ENCODE measurements around the gene BANK1. TPM values are rescaled to one million over a fixed set of nuclear protein-coding genes. Genes with fewer than 3 reads are reported as not detected.

The BANK1 gene
- polyA plus RNA-seq, 4 donors, result 2.0 to 3.7 (median 3.5) TPM

DNA sequence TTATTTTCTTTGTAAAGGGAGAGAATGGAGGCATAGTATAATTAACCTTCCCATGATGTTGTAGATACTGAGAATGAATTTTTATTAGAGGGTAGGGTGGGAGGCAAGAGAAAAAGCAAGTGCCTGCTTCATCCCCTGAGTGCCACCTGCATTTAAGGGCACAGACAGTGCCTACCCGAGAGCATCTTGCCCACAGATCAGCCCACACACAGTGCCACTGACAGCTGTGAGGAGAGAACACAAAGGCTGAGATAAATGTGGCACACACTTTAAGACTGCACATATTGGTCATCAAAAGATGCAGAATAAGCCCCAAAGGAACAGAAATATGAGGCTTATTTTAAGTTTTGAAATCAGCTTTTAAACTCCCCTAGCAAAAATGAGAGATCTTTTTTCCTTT lies 304.0 kb downstream of the BANK1 start:
- DNase-seq (ENCODE audit: low read depth in 4 of 4, low spot score in 3 of 4), result no peak

DNA sequence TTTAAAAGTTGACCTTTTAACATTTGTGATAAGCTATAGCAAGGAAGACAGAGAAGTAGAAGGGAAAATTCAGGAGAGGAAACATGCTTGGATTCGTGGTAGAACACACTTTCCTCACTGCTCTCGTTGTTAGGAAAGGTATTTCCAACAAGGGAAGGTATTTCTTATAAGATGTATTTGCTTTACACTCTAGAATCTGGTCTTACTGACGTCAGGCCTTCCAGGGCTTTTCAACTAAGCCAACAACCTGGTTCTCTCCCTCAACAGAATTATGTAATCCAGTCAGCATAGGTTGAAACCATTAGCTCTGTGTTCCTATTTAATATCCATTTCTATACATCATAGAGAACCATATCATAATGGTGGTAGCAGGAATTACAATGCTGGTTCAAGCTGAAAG lies 312.8 kb downstream of the BANK1 start:
- no peak for DNase-seq (ENCODE audit: low read depth in 4 of 4, low spot score in 3 of 4)

DNA sequence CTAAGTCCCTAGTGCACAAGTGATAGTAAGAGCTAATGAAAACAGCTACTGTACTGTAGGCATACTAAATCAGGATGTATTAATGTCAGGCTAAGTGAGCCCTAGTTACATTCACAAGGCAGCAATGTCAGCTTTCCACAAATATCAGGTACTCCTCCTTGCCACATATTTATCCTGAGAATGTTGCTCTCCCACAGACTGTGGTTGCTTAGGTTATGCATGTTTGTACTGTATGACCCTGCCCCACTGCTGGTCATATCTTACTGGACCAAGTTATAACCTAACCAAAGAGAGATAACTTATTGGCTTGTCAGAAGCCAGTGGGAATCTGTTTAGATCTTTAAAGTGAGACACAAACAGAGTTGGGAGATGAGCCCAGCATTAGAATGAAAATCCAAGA lies 313.7 kb downstream of the BANK1 start:
- no peak for DNase-seq (ENCODE audit: low read depth in 4 of 4, low spot score in 3 of 4)

DNA sequence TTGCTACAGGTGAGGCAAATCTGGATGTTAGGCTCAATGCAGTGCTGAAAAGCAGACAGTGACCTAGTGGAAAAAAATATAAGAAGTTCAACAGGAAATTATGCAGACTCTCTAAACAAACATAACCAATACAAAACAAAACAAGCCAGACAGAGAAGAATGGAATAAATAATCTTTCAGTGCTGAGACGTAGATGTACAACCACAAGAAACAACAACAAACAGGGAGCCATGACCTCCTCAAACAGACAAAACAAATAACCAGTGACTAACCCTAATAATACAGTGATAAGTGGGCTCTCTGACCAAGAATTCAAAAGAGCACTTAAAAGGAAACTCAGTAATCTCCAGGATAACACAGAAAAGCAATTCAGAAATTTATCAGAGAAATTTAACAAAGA lies 315.5 kb downstream of the BANK1 start:
- DNase-seq (ENCODE audit: low read depth in 4 of 4, low spot score in 3 of 4), result no peak

DNA sequence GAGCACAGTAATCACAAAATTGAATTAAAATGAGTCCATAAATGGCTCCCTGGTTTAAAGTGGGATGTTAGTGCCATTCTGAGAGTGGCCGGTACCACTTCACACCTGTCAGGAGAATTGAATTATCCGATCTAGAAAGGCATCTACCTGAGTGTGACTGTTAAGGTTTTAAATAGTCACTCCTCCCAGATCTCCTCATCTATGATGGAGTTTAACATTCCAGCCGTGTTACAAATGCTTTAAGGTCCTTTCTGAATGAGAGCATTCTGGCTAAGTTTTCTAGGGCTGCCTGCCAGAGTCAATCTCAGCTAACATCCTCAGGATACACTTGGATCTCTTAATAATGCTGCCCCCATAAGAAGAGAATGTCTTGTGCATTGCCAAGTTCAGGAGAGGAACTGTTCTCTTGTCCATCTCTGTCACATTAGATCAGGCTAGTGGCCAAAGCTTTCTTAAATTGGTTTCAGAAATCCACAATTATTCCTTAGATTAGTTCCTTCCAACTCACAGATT lies 323.6 kb downstream of the BANK1 start:
- DNase-seq (ENCODE audit: low read depth in 4 of 4, low spot score in 3 of 4), result no peak

DNA sequence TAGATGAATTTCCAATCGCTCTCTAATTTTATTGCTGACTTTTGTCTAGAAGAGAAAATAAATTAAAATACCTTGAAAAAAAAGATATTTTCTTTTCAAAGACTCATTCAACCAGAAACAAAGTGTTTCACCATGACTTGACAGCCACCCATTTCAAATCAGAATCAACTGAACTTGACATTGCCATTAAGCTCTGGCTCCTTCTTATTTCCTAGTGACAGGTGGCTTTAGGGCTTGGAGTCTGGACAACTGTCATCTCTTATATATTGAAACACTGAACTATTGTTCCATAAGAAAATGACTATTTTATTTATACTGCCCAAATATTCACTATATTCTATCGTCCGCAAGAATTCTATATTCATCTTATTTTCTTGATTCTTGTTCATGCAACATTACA lies 325.6 kb downstream of the BANK1 start:
- no peak for DNase-seq (ENCODE audit: low read depth in 4 of 4, low spot score in 3 of 4)

DNA sequence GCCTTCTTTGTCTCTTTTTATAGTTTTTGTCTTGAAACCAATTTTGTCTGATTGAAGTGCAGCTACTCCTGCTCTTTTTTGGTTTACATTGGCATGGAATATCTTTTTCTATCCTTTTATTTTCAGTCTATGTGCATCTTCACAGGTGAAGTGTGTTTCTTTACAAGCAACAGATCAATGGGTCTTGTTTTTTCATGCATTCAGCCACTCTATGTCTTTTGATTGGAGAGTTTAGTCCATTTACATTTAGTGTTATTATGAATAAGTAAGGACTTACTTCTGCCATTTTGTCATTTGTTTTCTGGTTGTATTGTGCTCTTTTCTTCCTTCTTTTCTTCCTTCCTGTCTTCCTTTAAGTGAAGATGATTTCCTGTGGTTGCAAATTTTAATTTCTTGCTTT lies 330.3 kb downstream of the BANK1 start:
- no peak for DNase-seq (ENCODE audit: low read depth in 4 of 4, low spot score in 3 of 4)

Measured in right renal pelvis (tissue), 4 donors.